A204.1 (cell line): ENCODE data around the gene TXNDC5.

Source experiments
- FAIRE-seq: peaks from 2 replicates; lab custom pipeline; 2012; peaks lifted over from hg19 to GRCh38; lab: Jason Lieb, UNC

TXNDC5 gene

GRCh38 chr6:7910654-7911344, at the start of gene TXNDC5:
Gene TXNDC5 (minus strand): TSS chr6:7910788. CDS start chr6:7910776, 12 bp downstream.
- no peak for FAIRE-seq

- no peak for FAIRE-seq
Measured at GRCh38 chr6:7960141-7960540, 49.6 kb upstream of the TXNDC5 start.

DNA sequence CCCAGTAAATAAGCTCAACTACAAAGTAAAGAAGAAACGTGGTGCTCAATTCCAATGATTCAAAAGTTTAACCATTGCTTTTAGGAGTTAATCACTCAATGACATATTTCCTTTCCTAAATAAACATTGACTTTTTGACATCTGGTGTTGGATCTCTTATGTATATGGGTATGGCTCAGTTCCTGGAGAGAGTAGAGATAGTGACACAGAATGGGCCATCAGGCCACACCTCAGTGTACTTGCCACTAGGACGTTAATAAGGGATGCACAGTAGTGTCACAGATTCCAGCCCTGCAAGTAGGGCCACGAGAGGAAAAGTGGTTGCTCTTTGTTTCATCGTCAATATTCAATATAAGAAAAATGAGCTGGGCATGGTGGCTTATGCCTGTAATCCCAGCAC, 48.9 kb upstream of the TXNDC5 start:
- no peak for FAIRE-seq

- no peak for FAIRE-seq
Measured at GRCh38 chr6:7958464-7958863, 47.9 kb upstream of the TXNDC5 start.

- peak; percentile 62 for FAIRE-seq
Measured at GRCh38 chr6:7956257-7956656, 45.7 kb upstream of the TXNDC5 start.

DNA sequence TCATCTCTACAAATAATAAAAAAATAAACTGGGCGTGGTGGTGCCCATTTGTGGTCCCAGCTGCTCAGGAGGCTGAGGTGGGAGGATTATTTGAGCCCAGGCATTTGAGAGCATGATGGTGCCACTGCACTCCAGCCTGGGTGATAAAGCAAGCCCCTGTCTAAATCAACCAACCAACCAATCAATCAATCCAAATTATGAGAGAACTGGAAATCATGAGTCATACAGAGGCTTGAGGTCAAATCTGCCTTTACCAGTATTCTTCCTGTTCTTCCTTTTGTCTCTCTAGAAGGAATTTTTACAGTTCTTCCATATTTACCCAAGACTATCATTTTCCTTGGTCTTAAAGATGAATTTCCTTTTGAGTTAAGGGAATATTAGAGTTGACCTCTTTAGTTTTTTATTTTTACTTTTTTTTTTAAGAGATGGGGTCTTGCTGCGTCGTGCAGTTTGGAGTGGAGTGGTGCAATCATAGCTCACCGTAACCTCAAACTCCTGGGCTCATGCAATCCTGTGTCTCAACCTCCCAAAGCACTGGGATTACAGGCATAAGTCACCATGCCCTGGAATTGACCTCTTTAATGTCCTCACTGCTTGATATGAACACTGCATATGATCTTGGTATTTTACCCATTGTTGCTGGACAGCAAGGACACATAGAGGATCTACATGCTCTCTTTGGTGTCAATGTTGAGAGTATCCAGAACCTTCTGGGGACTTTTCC, 44.1 kb upstream of the TXNDC5 start:
- FAIRE-seq: no peak

DNA sequence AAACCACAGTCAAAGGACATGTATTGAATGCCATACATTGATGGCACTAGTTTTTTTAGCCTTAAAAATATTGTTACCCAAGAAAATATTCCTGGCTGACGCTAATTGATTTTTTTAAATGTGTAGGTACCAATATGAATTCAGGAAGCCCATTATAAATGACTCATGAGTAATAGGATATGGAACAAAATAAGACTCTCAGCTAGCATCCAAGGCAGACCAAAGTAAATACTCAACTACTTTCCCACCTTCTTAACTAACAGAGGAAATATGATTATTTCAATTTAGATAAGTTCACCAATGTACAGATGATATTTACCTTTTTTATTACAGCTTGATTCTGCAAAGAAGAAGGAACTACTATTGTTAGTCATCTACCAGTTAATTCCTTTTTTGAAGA, 43.2 kb upstream of the TXNDC5 start:
- FAIRE-seq: no peak

- FAIRE-seq: no peak
Measured at GRCh38 chr6:7939864-7940228, 29.3 kb upstream of the TXNDC5 start.

DNA sequence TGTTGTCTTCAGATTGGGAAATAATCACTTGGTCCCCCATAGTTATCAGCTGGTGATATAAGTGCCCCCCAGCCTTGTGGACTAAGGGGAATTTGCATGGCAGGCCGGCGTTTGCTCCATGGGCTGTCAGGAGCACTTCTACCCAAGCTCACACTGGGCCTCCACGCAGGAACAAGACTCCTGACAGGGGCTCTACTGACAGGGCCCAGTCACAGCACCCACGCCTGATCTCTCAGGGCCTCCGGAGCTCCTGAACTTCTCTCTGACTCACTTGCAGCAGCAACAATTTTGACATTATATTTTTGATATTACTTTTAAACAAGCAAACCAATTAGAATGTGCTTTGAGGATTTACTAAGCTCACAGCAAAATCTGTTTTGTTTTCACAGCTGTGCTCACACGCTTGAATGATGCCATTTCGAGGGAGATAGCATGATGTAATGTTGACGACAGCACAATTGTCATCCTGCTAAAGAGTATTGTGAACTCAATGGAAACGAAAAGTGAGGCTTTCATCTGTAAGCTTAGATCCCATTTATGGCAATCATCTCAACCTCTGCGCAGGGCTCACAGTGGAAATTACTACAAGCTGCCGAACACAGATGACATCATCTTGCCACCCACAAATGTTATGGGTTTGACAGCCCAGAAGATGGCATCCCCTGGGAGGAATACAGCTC, 28.7 kb upstream of the TXNDC5 start:
- FAIRE-seq: no peak

- no peak for FAIRE-seq
Measured at GRCh38 chr6:7938562-7939183, 28.1 kb upstream of the TXNDC5 start.

GRCh38 chr6:7933794-7934193, 23.2 kb upstream of the TXNDC5 start:
- no peak for FAIRE-seq

DNA sequence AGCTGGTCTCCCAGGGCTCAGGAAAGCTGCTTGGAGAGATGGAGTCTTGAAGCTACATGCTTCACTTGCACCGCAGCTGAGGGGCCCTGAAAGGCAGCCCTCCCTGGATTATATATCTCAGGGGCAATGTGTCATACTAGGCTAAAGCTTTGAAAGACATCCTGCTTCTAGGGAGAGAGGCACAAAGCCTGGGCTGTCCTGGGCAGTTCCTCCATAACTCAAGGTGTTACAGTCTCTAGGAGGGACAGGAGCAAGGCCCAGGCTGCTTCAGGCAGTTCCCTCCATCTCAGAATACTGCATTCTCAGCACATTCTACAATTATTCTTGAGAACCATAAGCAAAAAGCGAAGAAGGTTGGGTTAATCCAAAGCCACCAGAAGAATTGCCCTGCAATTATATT, 22.0 kb upstream of the TXNDC5 start:
- no peak for FAIRE-seq

DNA sequence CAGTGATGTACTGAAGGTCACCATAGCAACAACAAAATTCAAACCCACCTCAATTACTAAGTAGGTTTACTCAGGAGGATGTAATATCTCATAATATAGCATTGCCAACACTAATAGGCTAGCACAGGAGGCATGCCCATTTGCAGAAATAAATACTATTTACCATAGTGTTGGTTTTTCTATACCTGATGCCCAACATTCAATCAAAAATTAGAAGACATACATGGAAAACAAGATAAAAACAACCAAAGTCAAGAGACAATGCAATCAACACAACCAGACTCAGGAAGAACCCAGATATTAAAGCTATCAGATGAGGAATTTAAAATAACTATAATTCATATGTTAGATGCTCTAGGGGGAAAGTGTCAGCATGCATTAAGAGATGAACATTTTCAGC, 14.3 kb upstream of the TXNDC5 start:
- FAIRE-seq: no peak

- no peak for FAIRE-seq
Measured at GRCh38 chr6:7922596-7922995, 12.0 kb upstream of the TXNDC5 start.

GRCh38 chr6:7921632-7922092, 11.1 kb upstream of the TXNDC5 start:
- FAIRE-seq: no peak

GRCh38 chr6:7921046-7921445, 10.5 kb upstream of the TXNDC5 start:
- no peak for FAIRE-seq

DNA sequence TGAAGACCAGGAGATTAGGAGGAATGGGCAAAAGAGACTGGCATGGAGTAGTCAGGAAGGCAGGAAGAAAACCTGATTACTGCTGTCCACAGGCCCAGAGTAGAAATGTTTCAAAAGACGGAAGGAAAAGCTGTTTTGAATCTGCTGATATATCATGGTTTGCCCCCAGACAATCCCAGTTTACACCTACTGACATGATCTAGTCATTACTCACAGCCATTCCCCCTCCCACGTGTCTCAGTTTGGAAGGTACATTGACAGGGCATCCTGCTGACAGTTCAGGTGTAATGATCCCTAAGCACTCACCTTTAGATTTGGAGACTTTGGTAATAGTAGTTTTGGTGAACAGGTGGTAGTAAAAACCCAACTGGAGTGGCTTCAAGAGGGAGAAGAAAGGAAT, 9.8 kb upstream of the TXNDC5 start:
- no peak for FAIRE-seq

DNA sequence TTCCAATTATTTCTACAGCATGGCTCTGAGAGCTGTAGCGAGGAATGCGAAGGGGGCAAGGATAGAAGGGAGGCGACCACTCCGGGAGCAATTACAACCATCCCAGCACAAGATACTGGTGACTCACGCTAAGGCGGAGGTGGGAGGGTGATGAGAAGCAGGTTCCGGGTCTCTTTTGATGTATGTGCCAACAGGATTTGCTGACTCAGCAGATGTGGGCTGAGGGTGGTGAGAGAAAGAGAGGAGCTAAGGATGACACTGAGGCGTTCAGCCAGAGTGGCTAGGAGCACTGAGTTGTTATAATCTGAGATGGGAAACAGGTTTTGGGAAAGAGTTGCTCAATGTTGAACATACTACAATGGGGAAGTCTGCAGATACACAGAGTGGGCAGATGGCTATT, 9.3 kb upstream of the TXNDC5 start:
- no peak for FAIRE-seq

GRCh38 chr6:7918403-7918802, 7.8 kb upstream of the TXNDC5 start:
- FAIRE-seq: no peak

GRCh38 chr6:7917729-7918128, 7.1 kb upstream of the TXNDC5 start:
- no peak for FAIRE-seq

DNA sequence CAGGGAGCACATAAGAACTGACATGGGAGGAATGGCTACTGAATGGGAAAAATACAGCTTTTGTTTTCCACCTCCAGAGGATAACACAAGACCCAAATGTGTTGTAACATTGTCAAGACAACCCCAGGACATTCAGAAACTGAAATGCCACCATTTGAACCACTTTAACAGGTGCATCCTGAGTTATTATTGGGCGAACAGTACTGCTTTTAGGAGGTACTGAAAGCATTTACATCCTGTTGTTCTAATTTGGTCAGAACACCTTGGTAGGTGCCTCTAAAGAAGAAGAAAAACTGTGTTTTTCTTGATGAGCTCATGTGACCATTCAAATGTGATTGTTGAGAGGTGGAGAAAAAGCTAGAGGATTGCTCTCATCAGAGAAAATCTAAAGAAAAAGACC, 6.4 kb upstream of the TXNDC5 start:
- FAIRE-seq: no peak

DNA sequence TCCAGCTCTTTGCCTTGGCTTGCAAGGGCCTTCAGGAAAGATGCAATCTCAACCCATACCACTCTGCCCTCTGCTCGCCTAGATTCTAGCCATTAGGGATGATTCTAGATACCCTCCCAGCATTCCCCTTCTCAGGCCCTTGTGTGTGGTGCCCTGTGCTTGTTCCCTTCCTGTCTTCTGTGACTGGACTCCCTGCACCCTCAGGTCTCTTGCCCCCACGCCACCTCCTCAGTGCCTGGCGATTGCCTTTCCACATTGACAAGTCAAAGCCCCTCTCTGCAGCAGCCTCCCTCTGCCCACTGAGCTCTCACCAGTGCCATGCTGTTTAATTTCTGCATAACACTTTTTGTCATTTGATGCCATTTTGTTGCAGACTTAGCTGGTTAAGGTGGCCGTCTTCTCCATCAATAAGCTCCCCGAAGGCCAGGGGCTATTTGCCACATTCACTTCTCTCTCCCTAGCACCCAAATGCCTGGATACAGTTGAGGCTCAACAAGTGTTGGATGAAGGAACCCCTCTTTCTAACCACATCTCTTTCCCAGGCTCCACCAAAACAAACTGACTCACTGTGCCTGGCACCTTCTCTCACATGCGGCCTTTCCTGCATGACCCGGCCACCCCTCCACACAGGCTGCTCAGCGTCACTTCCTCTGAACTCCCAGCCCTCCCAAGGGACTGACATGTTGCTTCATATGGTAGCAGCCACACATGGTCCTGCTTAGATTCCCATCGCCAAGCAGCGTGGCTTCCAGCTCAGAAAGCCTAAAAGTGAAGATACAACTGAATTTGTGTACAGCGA, 4.6 kb upstream of the TXNDC5 start:
- FAIRE-seq: no peak
